Measurements from ENCODE around the gene TRIM44.

- TF ChIP-seq CTCF (conservative IDR thresholded peaks at IDR 0.05; ENCODE audit: low read length) = no peak
- no peak for TF ChIP-seq EZH2phosphoT487 (IDR thresholded peaks at IDR 0.05; ENCODE audit: borderline replicate concordance, low read depth, low read length)
Measured at GRCh38 chr11:35822815-35823495, 160.4 kb downstream of the TRIM44 start.
